Lower lobe of right lung (tissue), 2 donors: ENCODE results near the gene GALR2. TPM values are rescaled to one million over a fixed set of nuclear protein-coding genes. Genes with fewer than 3 reads are reported as not detected.
A peak's percentile ranks its signal among the peaks of the same experiment; 100 is the strongest.

ENCODE experiments used
- ATAC-seq, 2 donors: fragments of 200-7000 bp; cut with Tn5 transposase; one replicate each; pipeline ENCODE4 v1.9.1; 2020 to 2022; ENCODE audit warnings: mild to moderate bottlenecking in 2 of 2, moderate library complexity in 2 of 2
- DNase-seq: peaks from one replicate; pipeline ENCODE4 v3.0.0-alpha.2; 2020
- H3K27ac ChIP-seq: fragments of 200-600 bp; one replicate; pipeline ENCODE4 v1.8.0; 2022
- H3K27me3 ChIP-seq: fragments of 200-600 bp; one replicate; pipeline ENCODE4 v1.8.0; 2022; ENCODE audit warnings: low read depth
- H3K36me3 ChIP-seq: fragments of 200-600 bp; one replicate; pipeline ENCODE4 v1.8.0; 2022; ENCODE audit warnings: mild to moderate bottlenecking
- H3K4me1 ChIP-seq: fragments of 200-600 bp; one replicate; pipeline ENCODE4 v1.8.0; 2022
- H3K4me3 ChIP-seq: fragments of 200-600 bp; one replicate; pipeline ENCODE4 v1.8.0; 2022; ENCODE audit warnings: mild to moderate bottlenecking
- H3K9me3 ChIP-seq: fragments of 200-600 bp; one replicate; pipeline ENCODE4 v1.8.0; 2022
- CTCF ChIP-seq: fragments of 200-600 bp; IDR thresholded peaks from one replicate; pipeline ENCODE4 v1.8.0; 2022; ENCODE audit warnings: antibody characterized with exemption, mild to moderate bottlenecking
- intact Hi-C: fragments of 100-400 bp; cut with DNase I; formaldehyde crosslinking; loops from one replicate; pipeline ENCODE4 v1.11.0; 2022
- total RNA-seq: library from RNA; stranded (reverse); fragmentation: NEBNext Ultra II Directional; extraction: Animal tissue kit (Norgen Biotek cat#: 25700); gene quantifications from one replicate; pipeline ENCODE4 v1.2.1, GENCODE V29; 2021
- donor health status: DM: no; HTN: yes; CAD: no; lungs with severe emphysema.

Gene GALR2
- total RNA-seq, 1 donor from 2014 or later, result not detected

- no peaks in the 10 kb centered on the region for H3K9me3 ChIP-seq
- no peak overlapping the region for H3K27ac ChIP-seq
- peaks cover 99% of the 10 kb centered on the region for H3K36me3 ChIP-seq
- no peak for TF ChIP-seq CTCF
- H3K4me3 ChIP-seq, result no peak overlapping the region
- ATAC-seq, result no peak
- no peak for DNase-seq
- H3K4me1 ChIP-seq, result peaks cover 29% of the 10 kb centered on the region
- no peaks in the 10 kb centered on the region for H3K27me3 ChIP-seq
- intact Hi-C loops, result no loop called here
These were observed 25.9 kb upstream of the GALR2 start for GRCh38 chr17:76048711-76049110.

- ATAC-seq, result no peak
- DNase-seq, result no peak
- peak overlapping the region; percentile 75 for H3K27ac ChIP-seq
- H3K27me3 ChIP-seq, result no peaks in the 10 kb centered on the region
- TF ChIP-seq CTCF, result no peak
- H3K4me3 ChIP-seq, result no peak overlapping the region
- H3K4me1 ChIP-seq, result peaks cover 29% of the 10 kb centered on the region
- H3K9me3 ChIP-seq, result no peaks in the 10 kb centered on the region
- peaks cover 99% of the 10 kb centered on the region for H3K36me3 ChIP-seq
- intact Hi-C loops, result no loop called here
These were observed 25.3 kb upstream of the GALR2 start for GRCh38 chr17:76049239-76049638.

GRCh38 chr17:76049836-76050537, 24.6 kb upstream of the GALR2 start:
- intact Hi-C loops, result no loop called here
- H3K4me3 ChIP-seq, result no peak overlapping the region
- peak overlapping the region; percentile 75 for H3K27ac ChIP-seq
- ATAC-seq (no peak), DNase-seq (no peak)
- peaks cover 35% of the 10 kb centered on the region for H3K4me1 ChIP-seq
- TF ChIP-seq CTCF, result no peak
- peaks cover 99% of the 10 kb centered on the region for H3K36me3 ChIP-seq
- no peaks in the 10 kb centered on the region for H3K27me3 ChIP-seq
- H3K9me3 ChIP-seq, result no peaks in the 10 kb centered on the region

GRCh38 chr17:76050538-76051467, 23.8 kb upstream of the GALR2 start:
- Histone ChIP-seq H3K4me1 (peaks cover 38% of the 10 kb centered on the region), H3K27me3 (no peaks in the 10 kb centered on the region), H3K4me3 (no peak overlapping the region), H3K27ac (peak overlapping the region; percentile 75), H3K9me3 (no peaks in the 10 kb centered on the region), H3K36me3 (peaks cover 99% of the 10 kb centered on the region)
- intact Hi-C loops, result no loop called here
- TF ChIP-seq CTCF, result no peak
- ATAC-seq, result peak; percentile 54 to 60
- DNase-seq, result no peak

GRCh38 chr17:76051561-76051960, 23.0 kb upstream of the GALR2 start:
- peak; percentile 17 to 43 for ATAC-seq
- DNase-seq, result no peak
- Histone ChIP-seq H3K4me1 (peaks cover 38% of the 10 kb centered on the region), H3K27me3 (no peaks in the 10 kb centered on the region), H3K27ac (peak overlapping the region; percentile 75), H3K36me3 (peaks cover 99% of the 10 kb centered on the region), H3K4me3 (no peak overlapping the region), H3K9me3 (no peaks in the 10 kb centered on the region)
- TF ChIP-seq CTCF, result no peak
- intact Hi-C loops, result no loop called here
